HG03060 (cell line): ENCODE results near the gene DNASE1L1.

Experiments used
- ATAC-seq: cut with Tn5 transposase; IDR thresholded peaks from one replicate; pipeline ENCODE4 v1.9.1; 2021; ENCODE audit warnings: low read depth, moderate number of reproducible peaks; ENCODE audit not compliant: unreplicated experiment

Gene DNASE1L1

DNA sequence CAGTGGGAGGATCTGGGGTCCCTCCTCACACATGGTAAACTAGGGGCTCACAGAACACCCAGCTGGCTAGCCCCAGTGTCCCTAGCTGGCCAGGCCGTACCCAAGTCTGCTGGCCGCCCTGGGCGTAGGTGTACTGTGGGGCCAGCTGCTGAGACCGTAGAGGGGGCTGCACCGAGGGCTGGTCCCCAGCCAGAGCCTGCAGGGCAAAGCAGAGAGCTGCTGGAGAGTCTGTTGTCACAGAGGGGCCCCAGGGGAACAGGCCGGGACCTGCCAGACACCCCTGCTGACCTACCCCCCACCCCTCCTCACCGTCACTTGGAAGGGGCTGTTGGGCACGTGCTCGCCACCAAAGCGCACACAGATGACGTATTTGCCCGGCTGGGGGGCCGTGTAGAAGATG lies 54.5 kb downstream of the DNASE1L1 start:
- ATAC-seq: no peak

- ATAC-seq: no peak
These were observed 55.0 kb downstream of the DNASE1L1 start for GRCh38 chrX:154354013-154354412.

- ATAC-seq: no peak
These were observed 55.7 kb downstream of the DNASE1L1 start for GRCh38 chrX:154353172-154353843.

DNA sequence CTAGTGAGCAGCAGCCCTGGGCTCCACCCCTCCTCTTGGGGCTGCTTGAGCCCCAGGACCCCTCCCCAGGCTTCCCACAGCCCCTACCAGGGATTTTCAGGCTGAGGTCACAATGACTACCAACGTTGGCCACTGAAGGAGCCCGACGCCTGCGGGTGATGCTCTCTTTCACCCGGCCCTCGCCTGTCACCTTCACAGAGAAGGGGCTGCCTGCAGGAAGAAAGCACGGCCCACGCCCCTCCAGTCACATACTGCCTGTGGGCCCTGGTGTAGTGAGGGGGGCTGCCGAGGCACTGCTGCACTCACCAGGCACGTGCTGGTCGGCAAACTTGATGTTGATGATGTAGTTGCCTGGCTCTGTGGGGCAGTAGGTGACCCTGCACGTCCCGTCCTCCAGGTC lies 56.6 kb downstream of the DNASE1L1 start:
- ATAC-seq: no peak

- ATAC-seq: no peak
These were observed 57.0 kb downstream of the DNASE1L1 start for GRCh38 chrX:154352012-154352401.
